Right ventricle myocardium inferior (tissue), 1 donor: ENCODE measurements around the gene NUDT16. TPM values are rescaled to one million over a fixed set of nuclear protein-coding genes. Genes with fewer than 3 reads are reported as not detected.

Experiments used
- ATAC-seq: fragments of 200-7000 bp; cut with Tn5 transposase; one replicate; pipeline ENCODE4 v1.9.1; 2020; ENCODE audit warnings: mild to moderate bottlenecking, moderate library complexity
- DNase-seq: peaks from one replicate; pipeline ENCODE4 v3.0.0; 2021; ENCODE audit errors: missing footprints
- intact Hi-C: fragments of 100-400 bp; cut with DNase I; formaldehyde crosslinking; loops from one replicate; pipeline ENCODE4 v1.11.0; 2022
- total RNA-seq: library from RNA; stranded (reverse); fragmentation: NEBNext Ultra II Directional; extraction: Animal tissue kit (Norgen Biotek cat#: 25700); gene quantifications from one replicate; pipeline ENCODE4 v1.2.1, GENCODE V29; 2021
- donor health status: DM: no; HTN: yes; CAD: no; lungs with severe emphysema.

The NUDT16 gene
- total RNA-seq, 1 donor from 2014 or later = 23.3 TPM

GRCh38 chr3:131427226-131427625 lies 45.7 kb downstream of the NUDT16 start:
- no peak for DNase-seq
- no peak for ATAC-seq
- intact Hi-C loops = no loop called here

GRCh38 chr3:131431754-131432153 lies 50.2 kb downstream of the NUDT16 start:
- ATAC-seq (no peak), DNase-seq (no peak)
- intact Hi-C loops = no loop called here

GRCh38 chr3:131432441-131432840 lies 50.9 kb downstream of the NUDT16 start:
- ATAC-seq = no peak
- no peak for DNase-seq
- intact Hi-C loops = no loop called here

- no peak for ATAC-seq
- DNase-seq = no peak
- intact Hi-C loops = no loop called here
These were observed 53.4 kb downstream of the NUDT16 start for GRCh38 chr3:131435000-131435399.

Other genes starting within 250 kb of the NUDT16 start
- gene MRPL3, start 121.2 kb downstream of the NUDT16 start, total RNA-seq = 61.4 TPM